Activated CD8-positive, alpha-beta T cell treated with anti-CD3 and anti-CD28 coated beads for 36 hours (primary cell): ENCODE results near the gene FMNL3. TPM values are rescaled to one million over a fixed set of nuclear protein-coding genes. Genes with fewer than 3 reads are reported as not detected.

Experiments used
- ATAC-seq: fragments of 200-7000 bp; cut with Tn5 transposase; one replicate; pipeline ENCODE4 v1.10.0; 2021; ENCODE audit warnings: mild to moderate bottlenecking, moderate library complexity
- CTCF ChIA-PET: fragments of 350-600 bp; sonication (Branson Sonifier 250); formaldehyde crosslinking; loops from one replicate; lab custom pipeline; 2021; ENCODE audit warnings: antibody characterized with exemption; lab: Charles Lee
- POLR2A ChIA-PET: fragments of 350-600 bp; sonication (Branson Sonifier 250); formaldehyde crosslinking; loops from one replicate; lab custom pipeline; 2021; ENCODE audit warnings: antibody characterized with exemption; lab: Charles Lee
- DNase-seq: peaks from one replicate; pipeline ENCODE4 v3.0.0-alpha.2; 2020
- H3K27ac Mint-ChIP-seq: one replicate; pipeline ENCODE4 v1.8.0; 2021; ENCODE audit warnings: mild to moderate bottlenecking, mixed read lengths
- H3K27me3 Mint-ChIP-seq: one replicate; pipeline ENCODE4 v1.8.0; 2021; ENCODE audit warnings: mixed read lengths
- H3K36me3 Mint-ChIP-seq: one replicate; pipeline ENCODE4 v1.8.0; 2021; ENCODE audit warnings: low read depth, mixed read lengths
- H3K4me1 Mint-ChIP-seq: one replicate; pipeline ENCODE4 v1.8.0; 2021; ENCODE audit warnings: low read depth, mixed read lengths
- H3K4me3 Mint-ChIP-seq: one replicate; pipeline ENCODE4 v1.8.0; 2021; ENCODE audit warnings: mild to moderate bottlenecking, moderate library complexity, mixed read lengths
- H3K9me3 Mint-ChIP-seq: one replicate; pipeline ENCODE4 v1.8.0; 2021; ENCODE audit warnings: mixed read lengths
- CTCF ChIP-seq: fragments of 200-600 bp; IDR thresholded peaks from one replicate; pipeline ENCODE4 v1.8.0; 2022; ENCODE audit warnings: antibody characterized with exemption, mild to moderate bottlenecking
- intact Hi-C: fragments of 100-400 bp; cut with micrococcal nuclease; formaldehyde crosslinking; loops from one replicate; pipeline ENCODE4 v1.10.0; 2022
- total RNA-seq, 2 experiments: library from RNA; stranded (reverse); gene quantifications; one replicate each; pipeline ENCODE4 v1.2.3, GENCODE V29; 2021

Gene FMNL3
- total RNA-seq, 2 experiments from 2014 or later, result 22.8 to 23.5 TPM

GRCh38 chr12:49626169-49626835 is 80.9 kb downstream of the FMNL3 start:
- POLR2A ChIA-PET, result interaction anchor here (1.9 kb wide), 1 partner anchor 115 kb away, joined by 8 read pairs; the partner anchor contains the start of gene TMBIM6
- ATAC-seq (peak; percentile 6), DNase-seq (peak; percentile 33)
- Mint-ChIP-seq H3K36me3 (no peaks in the 10 kb centered on the region), H3K9me3 (no peaks in the 10 kb centered on the region), H3K27me3 (peaks cover 4% of the 10 kb centered on the region), H3K4me1 (peaks cover 24% of the 10 kb centered on the region), H3K4me3 (no peak overlapping the region), H3K27ac (no peak overlapping the region)
- intact Hi-C loops, result no loop called here
- TF ChIP-seq CTCF, result peak; percentile 36
- CTCF ChIA-PET, result interaction anchor here (0.7 to 7.1 kb wide), 7 partner anchors 10 to 268 kb away, joined by 3 to 73 read pairs (median 3); partner anchors contain the start of gene TMBIM6

GRCh38 chr12:49624921-49625577 is 82.2 kb downstream of the FMNL3 start:
- no peak for ATAC-seq
- Mint-ChIP-seq H3K36me3 (no peaks in the 10 kb centered on the region), H3K27ac (no peak overlapping the region), H3K27me3 (peaks cover 9% of the 10 kb centered on the region), H3K4me1 (peaks cover 26% of the 10 kb centered on the region), H3K9me3 (no peaks in the 10 kb centered on the region), H3K4me3 (no peak overlapping the region)
- intact Hi-C loops, result no loop called here
- POLR2A ChIA-PET, result interaction anchor here (0.7 to 2.7 kb wide), 4 partner anchors 12 to 259 kb away, joined by 3 to 12 read pairs (median 4); partner anchors contain the start of gene SPATS2
- TF ChIP-seq CTCF, result no peak
- CTCF ChIA-PET, result interaction anchor here (0.7 to 7.1 kb wide), 11 partner anchors 11 to 266 kb away, joined by 3 to 73 read pairs (median 4); partner anchors contain the start of gene TMBIM6
- DNase-seq, result no peak

DNA sequence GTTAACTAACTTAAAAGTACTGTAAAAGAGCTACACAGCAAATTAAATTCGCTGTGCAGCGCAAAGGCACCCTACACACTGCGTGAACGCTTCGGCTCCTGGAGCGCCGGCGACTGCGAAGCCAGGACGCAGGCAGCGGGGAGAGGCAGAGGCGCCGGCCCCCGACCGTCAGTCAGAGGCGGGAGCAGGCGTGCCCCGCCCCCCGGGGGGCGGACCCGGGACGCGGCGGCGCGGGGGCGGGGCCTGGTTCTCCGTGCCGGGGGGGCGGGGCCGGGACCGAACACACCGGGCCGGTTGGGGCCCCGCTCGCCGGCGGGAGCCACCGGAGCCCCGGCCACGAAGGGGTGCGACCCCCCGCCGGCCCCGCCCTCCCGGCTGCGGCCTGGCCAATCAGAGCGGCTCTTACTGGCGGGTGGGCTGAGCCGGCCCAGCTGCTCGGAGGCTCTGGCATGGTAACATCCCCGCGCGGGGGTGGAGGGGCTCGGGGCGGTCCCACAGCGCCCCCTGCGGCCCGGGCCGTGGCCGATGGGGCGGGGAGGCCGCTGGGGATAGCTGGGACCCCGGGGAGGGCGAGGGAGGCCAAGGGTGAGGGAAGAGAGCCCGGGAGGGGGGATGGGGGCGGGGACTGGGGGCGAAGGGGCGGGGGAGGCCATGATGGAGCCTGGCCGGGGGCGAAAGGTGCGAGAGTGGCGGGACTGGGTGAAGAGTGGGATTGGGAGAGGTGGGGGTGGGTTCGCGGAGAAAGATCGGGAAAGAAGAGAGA is 83.9 kb downstream of the FMNL3 start, which contains the start of gene PRPF40B:
Gene PRPF40B (plus strand): TSS at position 420 of the 763 bp plus-strand sequence. CDS start 30 bp downstream, at position 450.
- ATAC-seq (peak; percentile 82), DNase-seq (peak; percentile 93)
- H3K27ac Mint-ChIP-seq, result peak within 1 kb of the TSS; percentile 79
- no peaks in the 10 kb centered on the region for H3K36me3 Mint-ChIP-seq
- TF ChIP-seq CTCF, result peak; percentile 55
- CTCF ChIA-PET, result interaction anchor here (0.6 to 7.1 kb wide), 20 partner anchors 13 to 322 kb away, joined by 3 to 73 read pairs (median 4); partner anchors contain the start of gene TMBIM6
- peaks cover 22% of the 10 kb centered on the region for H3K27me3 Mint-ChIP-seq
- intact Hi-C loops, result no loop called here
- peaks cover 26% of the 10 kb centered on the region for H3K4me1 Mint-ChIP-seq
- H3K4me3 Mint-ChIP-seq, result peak within 1 kb of the TSS; percentile 76
- no peaks in the 10 kb centered on the region for H3K9me3 Mint-ChIP-seq
- POLR2A ChIA-PET, result interaction anchor here (1.0 to 2.7 kb wide), 15 partner anchors 9 to 624 kb away, joined by 3 to 12 read pairs (median 4); partner anchors contain the start of genes DDN, KCNH3 and SPATS2

DNA sequence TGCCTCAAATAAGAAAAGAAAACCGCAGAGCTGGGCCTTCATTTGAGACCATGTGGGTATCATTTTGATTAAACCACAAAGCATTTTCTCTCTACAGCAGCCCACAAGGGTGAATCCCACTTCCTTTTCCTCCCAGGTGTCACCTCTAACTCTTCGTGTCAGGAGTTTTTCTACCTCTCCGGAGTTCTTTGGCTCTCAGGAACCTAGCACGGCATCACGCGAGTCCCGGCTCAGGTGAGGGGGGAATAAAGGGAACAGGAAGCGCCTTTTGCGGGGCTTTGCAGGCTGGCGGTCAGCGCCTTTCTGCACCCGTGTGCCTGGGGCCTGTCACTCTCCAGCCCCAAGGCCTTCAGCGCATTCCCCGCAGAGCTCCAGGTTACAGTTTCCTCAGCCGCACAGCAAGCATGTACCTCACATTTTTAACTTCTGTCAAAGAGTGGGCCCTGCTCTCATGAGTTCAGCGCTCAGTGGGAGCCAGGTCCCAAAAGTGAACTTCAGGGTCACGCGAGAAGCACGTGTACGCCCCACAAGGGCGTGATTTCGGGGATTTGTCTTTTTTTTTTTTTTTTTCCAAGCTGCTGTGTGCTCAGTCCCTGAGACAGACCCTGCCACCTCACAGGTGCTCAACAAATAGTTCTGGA is 84.6 kb downstream of the FMNL3 start:
- Mint-ChIP-seq H3K27ac (peak overlapping the region; percentile 79), H3K27me3 (peaks cover 26% of the 10 kb centered on the region), H3K4me3 (peak overlapping the region; percentile 76), H3K9me3 (no peaks in the 10 kb centered on the region), H3K36me3 (no peaks in the 10 kb centered on the region), H3K4me1 (peaks cover 26% of the 10 kb centered on the region)
- intact Hi-C loops, result no loop called here
- POLR2A ChIA-PET, result interaction anchor here (1.0 to 2.7 kb wide), 18 partner anchors 10 to 623 kb away, joined by 3 to 12 read pairs (median 4); partner anchors contain the start of genes DDN, FAM186B, KCNH3 and SPATS2
- CTCF ChIA-PET, result interaction anchor here (0.6 to 7.1 kb wide), 19 partner anchors 12 to 323 kb away, joined by 3 to 73 read pairs (median 4); partner anchors contain the start of genes DNAJC22 and TMBIM6
- DNase-seq (peak; percentile 80), ATAC-seq (peak; percentile 36)
- TF ChIP-seq CTCF, result no peak
